HepG2 (cell line): ENCODE results near the gene GNAZ. TPM values are rescaled to one million over a fixed set of nuclear protein-coding genes. Genes with fewer than 3 reads are reported as not detected.
A peak's percentile ranks its signal among the peaks of the same experiment; 100 is the strongest.

Experiments used
- CAMTA2 ChIP-seq: sonication (generic); formaldehyde crosslinking; IDR thresholded peaks from 2 replicates; pipeline ENCODE4 v1.4.0; 2020; ENCODE audit warnings: mild to moderate bottlenecking, missing genetic modification reagents, borderline replicate concordance
- ELF1 ChIP-seq: sonication (generic); formaldehyde crosslinking; IDR thresholded peaks from 2 replicates; pipeline ENCODE4 v1.4.0; 2020; ENCODE audit warnings: missing genetic modification reagents
- ETV5 ChIP-seq: IDR thresholded peaks from 2 replicates; pipeline ENCODE4 v1.6.1; 2018; ENCODE audit warnings: missing biosample characterization, missing genetic modification reagents, inconsistent platforms, borderline replicate concordance
- FOXP1 ChIP-seq, 2 experiments: fragments of 450-650 bp in 1 of 2; IDR thresholded peaks; 2 replicates each; pipeline ENCODE4 v1.6.1; 2017 to 2018; ENCODE audit warnings: antibody characterized with exemption in 1 of 2
- HMGXB4 ChIP-seq, 2 experiments: sonication (generic) in 1 of 2; formaldehyde crosslinking in 1 of 2; IDR thresholded peaks; 2 replicates each; pipeline versions ENCODE4 v1.4.0 to v1.6.1; 2018 to 2020; ENCODE audit warnings: missing genetic modification reagents in 2 of 2, borderline replicate concordance in 1 of 2, low read depth in 1 of 2, mild to moderate bottlenecking in 1 of 2, missing biosample characterization in 1 of 2
- HOXA5 ChIP-seq: sonication (generic); formaldehyde crosslinking; IDR thresholded peaks from 2 replicates; pipeline ENCODE4 v1.4.0; 2020; ENCODE audit warnings: missing genetic modification reagents
- KAT7 ChIP-seq: IDR thresholded peaks from 2 replicates; pipeline ENCODE4 v1.6.1; 2018; ENCODE audit warnings: borderline replicate concordance, missing compliant biosample characterization
- MYC ChIP-seq: sonication (generic); formaldehyde crosslinking; IDR thresholded peaks from 2 replicates; pipeline ENCODE4 v1.9.0; 2021; ENCODE audit warnings: missing genetic modification reagents, borderline replicate concordance
- SALL1 ChIP-seq: sonication (generic); formaldehyde crosslinking; IDR thresholded peaks from 2 replicates; pipeline ENCODE4 v1.8.0; 2022; ENCODE audit warnings: mild to moderate bottlenecking, missing genetic modification reagents
- SP5 ChIP-seq: IDR thresholded peaks from 2 replicates; pipeline ENCODE4 v1.6.1; 2016; ENCODE audit warnings: low read depth, borderline replicate concordance
- SYNCRIP ChIP-seq: fragments of 200-400 bp; formaldehyde crosslinking; IDR thresholded peaks from 2 replicates; pipeline ENCODE4 v1.6.1; 2018; ENCODE audit warnings: mild to moderate bottlenecking, low read depth, low read length; ENCODE audit not compliant: insufficient read depth
- TBL1XR1 ChIP-seq: fragments of 150-350 bp; IDR thresholded peaks from 2 replicates; pipeline ENCODE4 v1.6.1; 2014; ENCODE audit warnings: borderline replicate concordance, low read length; ENCODE audit not compliant: partially characterized antibody
- ZBTB42 ChIP-seq: sonication (generic); formaldehyde crosslinking; IDR thresholded peaks from 2 replicates; pipeline ENCODE4 v1.5.0; 2020; ENCODE audit warnings: mild to moderate bottlenecking, missing genetic modification reagents
- ZBTB7B ChIP-seq: sonication (generic); formaldehyde crosslinking; IDR thresholded peaks from 2 replicates; pipeline ENCODE4 v1.4.0; 2020; ENCODE audit warnings: missing genetic modification reagents
- ZFX ChIP-seq: sonication (generic); formaldehyde crosslinking; IDR thresholded peaks from 2 replicates; pipeline ENCODE4 v1.4.0; 2020; ENCODE audit warnings: mild to moderate bottlenecking, low read depth, missing genetic modification reagents, moderate library complexity
- ZMAT3 ChIP-seq: sonication (generic); formaldehyde crosslinking; conservative IDR thresholded peaks from 2 replicates; pipeline ENCODE4 v1.7.0; 2021; ENCODE audit warnings: missing genetic modification reagents
- ZNF263 ChIP-seq: sonication (generic); formaldehyde crosslinking; IDR thresholded peaks from 2 replicates; pipeline ENCODE4 v1.4.0; 2020; ENCODE audit warnings: missing genetic modification reagents
- ZNF446 ChIP-seq: sonication (generic); formaldehyde crosslinking; IDR thresholded peaks from 2 replicates; pipeline ENCODE4 v1.5.0; 2020; ENCODE audit warnings: mild to moderate bottlenecking, missing genetic modification reagents
- ZNF569 ChIP-seq: sonication (generic); formaldehyde crosslinking; IDR thresholded peaks from 2 replicates; pipeline ENCODE4 v1.5.0; 2020; ENCODE audit warnings: mild to moderate bottlenecking, missing genetic modification reagents, moderate library complexity, borderline replicate concordance
- ZNF619 ChIP-seq: sonication (generic); formaldehyde crosslinking; IDR thresholded peaks from 2 replicates; pipeline ENCODE4 v1.4.0; 2020; ENCODE audit warnings: mild to moderate bottlenecking, missing genetic modification reagents
- ZNF891 ChIP-seq: sonication (generic); formaldehyde crosslinking; IDR thresholded peaks from 2 replicates; pipeline ENCODE4 v1.5.0; 2020; ENCODE audit warnings: mild to moderate bottlenecking, missing genetic modification reagents
- polyA plus RNA-seq, 8 experiments: library from polyadenylated mRNA; depleted of rRNA in 3 of 8; stranded (reverse) in 7 of 8; unstranded in 1 of 8; fragments of >200 nt; fragmentation: Illumina TruSeq in 4 of 8; extraction: Trizol in 4 of 8; gene quantifications; 2 replicates each; pipeline versions ENCODE4 v1.2.1 to v1.2.3, GENCODE V29; 2011 to 2016; ENCODE audit warnings: low read depth in 4 of 8, missing spikeins in 1 of 8, mixed read lengths in 1 of 8; ENCODE audit not compliant: insufficient read depth in 1 of 8
- total RNA-seq, 5 experiments: library from RNA; depleted of rRNA; stranded (reverse); fragments of >200 nt; fragmentation: Illumina TruSeq; extraction: Trizol; gene quantifications; 2 replicates each; pipeline ENCODE4 v1.2.3, GENCODE V29; 2016; ENCODE audit warnings: low read depth in 1 of 5
- TF ChIP-seq, protein P1 (sequence below): fragments of 450-650 bp; IDR thresholded peaks from 2 replicates; pipeline ENCODE4 v1.6.1; 2016
- TF ChIP-seq, protein P2 (sequence below), 2 experiments: IDR thresholded peaks; 2 replicates each; pipeline ENCODE4 v1.6.1; 2011 to 2012; ENCODE audit warnings: low read length in 2 of 2, borderline replicate concordance in 1 of 2, low read depth in 1 of 2, mild to moderate bottlenecking in 1 of 2, moderate library complexity in 1 of 2

Gene GNAZ
- total and polyA plus RNA-seq, 2 of the 13 experiments (the other 11 are each of a cell fraction or from before 2014, with no cell fraction given), result 11.4 to 22.3 TPM

- TF ChIP-seq, protein P1, sequence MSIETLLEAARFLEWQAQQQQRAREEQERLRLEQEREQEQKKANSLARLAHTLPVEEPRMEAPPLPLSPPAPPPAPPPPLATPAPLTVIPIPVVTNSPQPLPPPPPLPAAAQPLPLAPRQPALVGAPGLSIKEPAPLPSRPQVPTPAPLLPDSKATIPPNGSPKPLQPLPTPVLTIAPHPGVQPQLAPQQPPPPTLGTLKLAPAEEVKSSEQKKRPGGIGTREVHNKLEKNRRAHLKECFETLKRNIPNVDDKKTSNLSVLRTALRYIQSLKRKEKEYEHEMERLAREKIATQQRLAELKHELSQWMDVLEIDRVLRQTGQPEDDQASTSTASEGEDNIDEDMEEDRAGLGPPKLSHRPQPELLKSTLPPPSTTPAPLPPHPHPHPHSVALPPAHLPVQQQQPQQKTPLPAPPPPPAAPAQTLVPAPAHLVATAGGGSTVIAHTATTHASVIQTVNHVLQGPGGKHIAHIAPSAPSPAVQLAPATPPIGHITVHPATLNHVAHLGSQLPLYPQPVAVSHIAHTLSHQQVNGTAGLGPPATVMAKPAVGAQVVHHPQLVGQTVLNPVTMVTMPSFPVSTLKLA, result no peak
- no peak for TF ChIP-seq ELF1 (CRISPR knock-in tag)
- no peak for TF ChIP-seq TBL1XR1
- no peak for TF ChIP-seq ETV5 (CRISPR knock-in tag)
- TF ChIP-seq SP5 (CRISPR knock-in tag), result no peak
- TF ChIP-seq KAT7 (CRISPR knock-in tag), result no peak
- TF ChIP-seq ZNF619 (CRISPR knock-in tag), result no peak
- TF ChIP-seq ZBTB7B, result no peak
- TF ChIP-seq ZNF569, result no peak
- TF ChIP-seq SALL1 (CRISPR knock-in tag), result no peak
- TF ChIP-seq ZNF446 (CRISPR knock-in tag), result no peak
- TF ChIP-seq HOXA5 (CRISPR knock-in tag), result no peak
- TF ChIP-seq CAMTA2, result no peak
- no peak for TF ChIP-seq SYNCRIP
- TF ChIP-seq ZNF263 (CRISPR knock-in tag), result no peak
- no peak for TF ChIP-seq FOXP1 (IDR thresholded peaks at IDR 0.05)
- no peak for TF ChIP-seq FOXP1 (CRISPR knock-in tag; IDR thresholded peaks at IDR 0.05)
- TF ChIP-seq HMGXB4 (CRISPR knock-in tag; IDR thresholded peaks at IDR 0.05; ENCODE audit: borderline replicate concordance in 1 of 2, low read depth in 1 of 2), result 0 out of 4 replicates have a peak, but pooled peaks of 1 of the 2 experiments have one; percentile 8
- no peak for TF ChIP-seq ZNF891 (CRISPR knock-in tag)
- 0 out of 2 replicates have a peak, but pooled peaks have one; percentile 15 for TF ChIP-seq ZBTB42
- TF ChIP-seq MYC (CRISPR knock-in tag), result 0 out of 2 replicates have a peak, but pooled peaks have one; percentile 28
- peak; percentile 83 for TF ChIP-seq ZFX
- TF ChIP-seq, protein P2, sequence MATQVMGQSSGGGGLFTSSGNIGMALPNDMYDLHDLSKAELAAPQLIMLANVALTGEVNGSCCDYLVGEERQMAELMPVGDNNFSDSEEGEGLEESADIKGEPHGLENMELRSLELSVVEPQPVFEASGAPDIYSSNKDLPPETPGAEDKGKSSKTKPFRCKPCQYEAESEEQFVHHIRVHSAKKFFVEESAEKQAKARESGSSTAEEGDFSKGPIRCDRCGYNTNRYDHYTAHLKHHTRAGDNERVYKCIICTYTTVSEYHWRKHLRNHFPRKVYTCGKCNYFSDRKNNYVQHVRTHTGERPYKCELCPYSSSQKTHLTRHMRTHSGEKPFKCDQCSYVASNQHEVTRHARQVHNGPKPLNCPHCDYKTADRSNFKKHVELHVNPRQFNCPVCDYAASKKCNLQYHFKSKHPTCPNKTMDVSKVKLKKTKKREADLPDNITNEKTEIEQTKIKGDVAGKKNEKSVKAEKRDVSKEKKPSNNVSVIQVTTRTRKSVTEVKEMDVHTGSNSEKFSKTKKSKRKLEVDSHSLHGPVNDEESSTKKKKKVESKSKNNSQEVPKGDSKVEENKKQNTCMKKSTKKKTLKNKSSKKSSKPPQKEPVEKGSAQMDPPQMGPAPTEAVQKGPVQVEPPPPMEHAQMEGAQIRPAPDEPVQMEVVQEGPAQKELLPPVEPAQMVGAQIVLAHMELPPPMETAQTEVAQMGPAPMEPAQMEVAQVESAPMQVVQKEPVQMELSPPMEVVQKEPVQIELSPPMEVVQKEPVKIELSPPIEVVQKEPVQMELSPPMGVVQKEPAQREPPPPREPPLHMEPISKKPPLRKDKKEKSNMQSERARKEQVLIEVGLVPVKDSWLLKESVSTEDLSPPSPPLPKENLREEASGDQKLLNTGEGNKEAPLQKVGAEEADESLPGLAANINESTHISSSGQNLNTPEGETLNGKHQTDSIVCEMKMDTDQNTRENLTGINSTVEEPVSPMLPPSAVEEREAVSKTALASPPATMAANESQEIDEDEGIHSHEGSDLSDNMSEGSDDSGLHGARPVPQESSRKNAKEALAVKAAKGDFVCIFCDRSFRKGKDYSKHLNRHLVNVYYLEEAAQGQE (IDR thresholded peaks at IDR 0.05; ENCODE audit: borderline replicate concordance in 1 of 2, low read depth in 1 of 2, low read length in 2 of 2), result no peak
- 0 out of 2 replicates have a peak, but pooled peaks have one; percentile 30 for TF ChIP-seq ZMAT3 (CRISPR knock-in tag)
These were observed at the start of gene GNAZ (continued) for GRCh38 chr22:23070418-23071229.
